Measurements from ENCODE around the gene TRPT1.

The TRPT1 gene

DNA sequence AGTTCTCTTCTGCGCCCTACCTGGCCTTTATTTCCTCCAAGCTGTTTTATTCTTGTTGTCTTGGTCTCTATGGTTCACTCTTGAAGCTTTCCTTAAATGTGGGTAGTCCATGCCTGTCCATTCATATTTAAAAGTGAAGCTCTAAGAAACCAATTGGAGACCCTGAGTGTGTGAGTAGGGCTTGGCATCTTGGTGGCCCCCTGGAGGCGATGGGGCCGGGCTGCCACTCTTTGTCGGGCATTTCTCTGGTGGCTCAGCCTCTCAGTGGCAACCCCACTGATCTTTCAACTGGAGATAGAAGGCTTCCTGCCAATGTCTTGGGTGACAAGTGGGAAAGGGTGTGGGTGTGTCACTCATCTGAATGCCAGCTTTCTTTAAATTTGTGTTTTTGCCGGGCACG is 9.1 kb downstream of the TRPT1 start:
- ChIA-PET CTCF (interaction anchor here (2.6 to 9.1 kb wide), 3 partner anchors 12 to 87 kb away, joined by 8 to 86 read pairs (median 23); partner anchors contain the start of genes ESRRA and FERMT3), POLR2A (no interaction called here)
- no peak overlapping the region for H3K4me3 ChIP-seq (ENCODE audit: low read depth, low read length)
- TF ChIP-seq, protein P1, sequence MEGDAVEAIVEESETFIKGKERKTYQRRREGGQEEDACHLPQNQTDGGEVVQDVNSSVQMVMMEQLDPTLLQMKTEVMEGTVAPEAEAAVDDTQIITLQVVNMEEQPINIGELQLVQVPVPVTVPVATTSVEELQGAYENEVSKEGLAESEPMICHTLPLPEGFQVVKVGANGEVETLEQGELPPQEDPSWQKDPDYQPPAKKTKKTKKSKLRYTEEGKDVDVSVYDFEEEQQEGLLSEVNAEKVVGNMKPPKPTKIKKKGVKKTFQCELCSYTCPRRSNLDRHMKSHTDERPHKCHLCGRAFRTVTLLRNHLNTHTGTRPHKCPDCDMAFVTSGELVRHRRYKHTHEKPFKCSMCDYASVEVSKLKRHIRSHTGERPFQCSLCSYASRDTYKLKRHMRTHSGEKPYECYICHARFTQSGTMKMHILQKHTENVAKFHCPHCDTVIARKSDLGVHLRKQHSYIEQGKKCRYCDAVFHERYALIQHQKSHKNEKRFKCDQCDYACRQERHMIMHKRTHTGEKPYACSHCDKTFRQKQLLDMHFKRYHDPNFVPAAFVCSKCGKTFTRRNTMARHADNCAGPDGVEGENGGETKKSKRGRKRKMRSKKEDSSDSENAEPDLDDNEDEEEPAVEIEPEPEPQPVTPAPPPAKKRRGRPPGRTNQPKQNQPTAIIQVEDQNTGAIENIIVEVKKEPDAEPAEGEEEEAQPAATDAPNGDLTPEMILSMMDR (IDR thresholded peaks at IDR 0.05; ENCODE audit: insufficient read depth, low read length, missing control alignments): no peak
- no peak for DNase-seq (ENCODE audit: low read depth, low spot score)

DNA sequence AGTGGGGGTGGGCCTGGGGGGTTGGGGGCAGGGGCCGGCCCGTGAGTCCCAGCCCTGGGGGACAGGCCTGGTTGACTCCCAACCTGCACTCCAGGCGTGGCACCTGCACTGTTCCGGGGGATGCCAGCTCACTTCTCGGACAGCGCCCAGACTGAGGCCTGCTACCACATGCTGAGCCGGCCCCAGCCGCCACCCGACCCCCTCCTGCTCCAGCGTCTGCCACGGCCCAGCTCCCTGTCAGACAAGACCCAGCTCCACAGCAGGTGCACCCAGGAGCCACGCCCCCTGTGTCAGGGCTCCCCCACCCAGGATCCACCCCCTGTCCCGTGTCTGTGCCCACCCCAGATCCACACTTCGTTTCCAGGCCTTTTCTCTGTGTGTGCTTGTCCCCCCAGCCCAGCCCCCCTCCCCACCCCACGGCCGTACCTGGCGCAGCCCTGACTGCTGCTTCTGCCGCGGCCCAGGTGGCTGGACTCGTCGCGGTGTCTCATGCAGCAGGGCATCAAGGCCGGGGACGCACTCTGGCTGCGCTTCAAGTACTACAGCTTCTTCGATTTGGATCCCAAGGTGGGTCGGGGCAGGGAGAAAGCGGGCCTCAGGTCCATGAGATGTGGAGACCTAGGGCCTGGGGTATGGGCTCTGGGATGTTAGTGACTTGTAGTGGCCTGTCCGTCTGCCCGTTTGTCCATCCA is 14.7 kb downstream of the TRPT1 start:
- CTCF ChIA-PET: interaction anchor here (1.3 to 11.7 kb wide), 5 partner anchors 13 to 91 kb away, joined by 3 to 305 read pairs (median 56); partner anchors contain the start of genes CATSPERZ, ESRRA, NUDT22 and STIP1
- no peak overlapping the region for H3K4me3 ChIP-seq (ENCODE audit: low read depth, low read length)
- TF ChIP-seq, protein P1 (IDR thresholded peaks at IDR 0.05; ENCODE audit: insufficient read depth, low read length, missing control alignments): no peak
- POLR2A ChIA-PET: interaction anchor here (0.6 kb wide), 1 partner anchor 31 kb away, joined by 3 read pairs; no protein-coding TSS in a partner anchor
- no peak for DNase-seq (ENCODE audit: low read depth, low spot score)

DNA sequence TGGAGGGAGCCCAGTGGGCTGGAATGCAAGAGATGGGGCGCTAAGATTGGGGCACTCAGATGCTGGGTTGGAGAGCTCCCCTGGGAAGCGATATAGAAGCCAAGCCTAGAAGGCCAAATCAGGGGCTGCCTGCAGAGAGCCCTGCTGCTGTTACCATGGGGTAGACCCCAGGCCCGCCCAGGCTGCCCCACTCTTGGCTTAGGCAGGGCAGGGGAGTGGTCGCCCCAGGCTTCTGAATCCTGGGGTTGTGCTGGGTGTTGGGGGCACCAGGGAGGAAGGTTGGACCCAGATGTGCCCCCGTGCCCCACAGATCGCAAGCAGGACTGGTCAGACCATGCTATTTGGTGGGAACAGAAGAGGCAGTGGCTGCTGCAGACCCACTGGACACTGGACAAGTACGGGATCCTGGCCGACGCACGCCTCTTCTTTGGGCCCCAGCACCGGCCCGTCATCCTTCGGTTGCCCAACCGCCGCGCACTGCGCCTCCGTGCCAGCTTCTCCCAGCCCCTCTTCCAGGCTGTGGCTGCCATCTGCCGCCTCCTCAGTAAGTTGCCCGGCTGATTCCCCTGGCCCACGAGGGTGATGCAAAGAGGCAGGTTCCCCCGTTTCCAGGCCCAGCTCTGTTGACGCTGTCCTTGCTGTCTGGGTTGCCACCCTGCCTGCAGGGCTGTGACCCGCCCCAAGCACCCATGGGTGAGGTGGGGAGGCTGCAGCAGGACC is 15.5 kb downstream of the TRPT1 start:
- CTCF ChIA-PET: interaction anchor here (1.6 to 11.7 kb wide), 4 partner anchors 14 to 92 kb away, joined by 4 to 305 read pairs (median 88); partner anchors contain the start of genes CATSPERZ, ESRRA, NUDT22 and STIP1

DNA sequence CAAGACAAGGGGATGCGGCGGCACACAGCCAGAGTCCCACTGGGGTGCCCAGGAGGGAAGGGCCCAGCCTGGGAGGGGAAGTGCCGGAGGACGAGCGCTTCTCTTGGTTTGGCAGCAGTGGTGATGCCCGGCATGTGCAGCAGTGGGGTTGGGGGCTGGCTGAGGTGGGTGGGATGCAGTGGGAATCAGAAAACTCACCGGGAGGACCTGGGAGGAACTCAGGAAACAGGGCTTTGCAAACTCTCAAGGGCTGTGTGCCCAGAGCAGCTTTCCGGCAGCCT is 16.5 kb downstream of the TRPT1 start:
- POLR2A ChIA-PET: no interaction called here
- CTCF ChIA-PET: interaction anchor here (7.9 to 11.7 kb wide), 3 partner anchors 15 to 93 kb away, joined by 56 to 305 read pairs (median 121); partner anchors contain the start of genes CATSPERZ, ESRRA, NUDT22 and STIP1
- TF ChIP-seq, protein P1 (IDR thresholded peaks at IDR 0.05; ENCODE audit: insufficient read depth, low read length, missing control alignments): no peak
- H3K4me3 ChIP-seq (ENCODE audit: low read depth, low read length): no peak overlapping the region
- no peak for DNase-seq (ENCODE audit: low read depth, low spot score)

More for the DNA sequence above, 15.5 kb downstream of the TRPT1 start:
- no peak overlapping the region for H3K4me3 ChIP-seq (ENCODE audit: low read depth, low read length)
- TF ChIP-seq, protein P1 (IDR thresholded peaks at IDR 0.05; ENCODE audit: insufficient read depth, low read length, missing control alignments): no peak
- no peak for DNase-seq (ENCODE audit: low read depth, low spot score)
- POLR2A ChIA-PET: no interaction called here

DNA sequence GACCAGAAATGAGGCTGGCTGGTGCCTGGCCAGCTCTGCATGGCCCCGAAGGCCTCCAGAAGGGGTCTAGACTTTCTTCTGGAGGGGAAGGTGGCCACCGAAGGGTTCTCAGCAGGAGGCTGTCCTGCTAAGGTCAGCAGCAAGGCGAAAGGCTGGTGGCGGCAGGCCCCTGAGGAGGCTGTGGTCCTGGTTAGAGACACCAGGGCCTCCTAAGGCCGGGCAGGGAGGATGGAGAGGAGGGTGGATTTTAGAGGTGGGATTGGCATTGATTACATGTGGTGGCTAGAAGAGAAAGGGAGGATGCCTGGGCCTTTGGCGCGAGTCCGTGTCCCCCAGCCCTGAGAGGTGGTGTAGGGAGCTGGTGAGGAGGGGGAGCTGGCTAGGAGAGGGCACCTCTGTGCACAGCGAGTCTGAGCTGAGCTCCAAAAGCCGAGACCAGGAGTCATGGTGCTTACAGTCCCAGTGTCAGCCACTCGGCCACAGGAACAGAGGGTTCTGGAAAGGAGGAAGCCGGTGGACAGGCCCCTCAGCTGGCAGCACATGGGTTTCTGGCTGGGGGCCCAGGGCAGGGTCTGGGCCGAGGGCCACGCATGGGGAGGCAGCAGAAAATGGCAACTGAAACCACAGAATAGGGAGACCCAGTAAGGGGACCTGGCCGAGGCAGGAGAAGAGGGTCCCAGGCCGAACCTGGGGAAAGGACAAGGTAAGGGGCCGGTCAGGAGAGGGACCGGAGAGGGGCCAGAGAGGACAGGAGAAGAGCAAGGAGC is 17.0 kb downstream of the TRPT1 start:
- ChIA-PET POLR2A (no interaction called here), CTCF (interaction anchor here (1.1 to 11.7 kb wide), 7 partner anchors 7 to 94 kb away, joined by 3 to 305 read pairs (median 86); partner anchors contain the start of genes CATSPERZ, ESRRA, NUDT22 and PLCB3)
- DNase-seq (ENCODE audit: low read depth, low spot score): no peak
- no peak overlapping the region for H3K4me3 ChIP-seq (ENCODE audit: low read depth, low read length)
- TF ChIP-seq, protein P1 (IDR thresholded peaks at IDR 0.05; ENCODE audit: insufficient read depth, low read length, missing control alignments): no peak
